Colonic mucosa (tissue), 4 donors: ENCODE measurements around the gene BSPRY. TPM values are rescaled to one million over a fixed set of nuclear protein-coding genes. Genes with fewer than 3 reads are reported as not detected.

ENCODE experiments used
- DNase-seq: peaks from one replicate; pipeline ENCODE4 v3.0.0-alpha.2; 2020
- H3K27ac ChIP-seq: fragments of 200-600 bp; one replicate; pipeline ENCODE4 v1.8.0; 2021
- H3K27me3 ChIP-seq: fragments of 200-600 bp; one replicate; pipeline ENCODE4 v1.8.0; 2021
- H3K36me3 ChIP-seq: fragments of 200-600 bp; one replicate; pipeline ENCODE4 v1.8.0; 2021
- H3K4me1 ChIP-seq: fragments of 200-600 bp; one replicate; pipeline ENCODE4 v1.8.0; 2021; ENCODE audit warnings: mild to moderate bottlenecking
- H3K4me3 ChIP-seq: fragments of 200-600 bp; one replicate; pipeline ENCODE4 v1.8.0; 2021
- H3K9ac ChIP-seq, 2 donors: one replicate each; pipeline ENCODE4 v1.7.0; 2013; ENCODE audit warnings: control low read depth in 2 of 2, low read depth in 2 of 2, low read length in 2 of 2
- H3K9me3 ChIP-seq: fragments of 200-600 bp; one replicate; pipeline ENCODE4 v1.8.0; 2021
- intact Hi-C: fragments of 100-400 bp; cut with DNase I; formaldehyde crosslinking; loops from one replicate; pipeline ENCODE4 v1.14.1; 2022
- total RNA-seq, 2 donors: library from RNA; stranded (reverse); fragmentation: NEBNext Ultra II Directional in 1 of 2; extraction: Animal tissue kit (Norgen Biotek cat#: 25700) in 1 of 2; gene quantifications; one replicate each; pipeline ENCODE4 v1.2.1, GENCODE V29; 2021
- TF ChIP-seq, protein P1 (sequence below): fragments of 200-600 bp; IDR thresholded peaks from one replicate; pipeline ENCODE4 v1.8.0; 2022; ENCODE audit warnings: antibody characterized with exemption, mild to moderate bottlenecking
- donor health status: healthy.
- donor health status: DM: no; HTN: no; CAD: no.
- donor health status: DM: no; HTN: no; CAD: no.

The BSPRY gene
- total RNA-seq, 2 donors from 2014 or later, result 25.6 to 34.2 TPM

GRCh38 chr9:113395000-113395861, 45.9 kb downstream of the BSPRY start:
- Histone ChIP-seq H3K27me3 (no peaks in the 10 kb centered on the region), H3K4me1 (no peaks in the 10 kb centered on the region), H3K4me3 (no peak overlapping the region), H3K27ac (no peak overlapping the region), H3K9me3 (no peaks in the 10 kb centered on the region), H3K9ac (no peak overlapping the region), H3K36me3 (peaks cover 5% of the 10 kb centered on the region)
- no peak for DNase-seq
- intact Hi-C loops, result no loop called here
- TF ChIP-seq, protein P1, sequence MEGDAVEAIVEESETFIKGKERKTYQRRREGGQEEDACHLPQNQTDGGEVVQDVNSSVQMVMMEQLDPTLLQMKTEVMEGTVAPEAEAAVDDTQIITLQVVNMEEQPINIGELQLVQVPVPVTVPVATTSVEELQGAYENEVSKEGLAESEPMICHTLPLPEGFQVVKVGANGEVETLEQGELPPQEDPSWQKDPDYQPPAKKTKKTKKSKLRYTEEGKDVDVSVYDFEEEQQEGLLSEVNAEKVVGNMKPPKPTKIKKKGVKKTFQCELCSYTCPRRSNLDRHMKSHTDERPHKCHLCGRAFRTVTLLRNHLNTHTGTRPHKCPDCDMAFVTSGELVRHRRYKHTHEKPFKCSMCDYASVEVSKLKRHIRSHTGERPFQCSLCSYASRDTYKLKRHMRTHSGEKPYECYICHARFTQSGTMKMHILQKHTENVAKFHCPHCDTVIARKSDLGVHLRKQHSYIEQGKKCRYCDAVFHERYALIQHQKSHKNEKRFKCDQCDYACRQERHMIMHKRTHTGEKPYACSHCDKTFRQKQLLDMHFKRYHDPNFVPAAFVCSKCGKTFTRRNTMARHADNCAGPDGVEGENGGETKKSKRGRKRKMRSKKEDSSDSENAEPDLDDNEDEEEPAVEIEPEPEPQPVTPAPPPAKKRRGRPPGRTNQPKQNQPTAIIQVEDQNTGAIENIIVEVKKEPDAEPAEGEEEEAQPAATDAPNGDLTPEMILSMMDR, result no peak

DNA sequence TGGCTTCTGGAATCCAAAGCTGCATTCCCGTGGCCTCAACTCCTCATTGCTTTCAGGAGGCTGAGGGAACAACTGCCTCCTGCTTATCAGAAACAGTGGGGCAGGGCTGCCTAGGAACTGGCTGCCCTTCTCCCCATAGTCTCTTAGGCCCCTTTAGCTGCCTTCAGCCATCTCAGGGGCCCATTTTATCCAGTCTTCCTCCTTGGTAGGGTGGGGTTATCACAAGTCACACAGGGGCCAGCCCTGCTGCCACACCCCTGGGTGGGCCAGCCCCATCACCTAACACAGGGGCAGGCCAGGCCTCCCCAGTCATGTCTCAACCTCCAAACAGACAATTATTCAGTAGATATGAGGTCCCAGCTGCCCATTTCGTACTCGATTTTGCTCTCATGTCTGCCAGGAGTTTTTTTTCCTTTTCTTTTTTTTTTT, 47.9 kb downstream of the BSPRY start:
- no peak overlapping the region for H3K4me3 ChIP-seq
- no peaks in the 10 kb centered on the region for H3K9me3 ChIP-seq
- H3K27me3 ChIP-seq, result no peaks in the 10 kb centered on the region
- no peaks in the 10 kb centered on the region for H3K36me3 ChIP-seq
- TF ChIP-seq, protein P1, result no peak
- peak; percentile 51 for DNase-seq
- H3K4me1 ChIP-seq, result no peaks in the 10 kb centered on the region
- intact Hi-C loops, result no loop called here
- no peak overlapping the region for H3K27ac ChIP-seq
- H3K9ac ChIP-seq, result peak overlapping the region in 1 of 2 donors; percentile 31

- Histone ChIP-seq H3K9ac (no peak overlapping the region), H3K36me3 (no peaks in the 10 kb centered on the region), H3K4me3 (no peak overlapping the region), H3K9me3 (no peaks in the 10 kb centered on the region), H3K27ac (no peak overlapping the region), H3K27me3 (no peaks in the 10 kb centered on the region), H3K4me1 (no peaks in the 10 kb centered on the region)
- intact Hi-C loops, result no loop called here
- TF ChIP-seq, protein P1, result no peak
- DNase-seq, result no peak
Observed at GRCh38 chr9:113398796-113399195, 49.5 kb downstream of the BSPRY start.

GRCh38 chr9:113399646-113400200, 50.4 kb downstream of the BSPRY start:
- Histone ChIP-seq H3K36me3 (no peaks in the 10 kb centered on the region), H3K27ac (no peak overlapping the region), H3K9me3 (no peaks in the 10 kb centered on the region), H3K27me3 (no peaks in the 10 kb centered on the region), H3K9ac (peak overlapping the region in 1 of 2 donors; percentile 83), H3K4me1 (no peaks in the 10 kb centered on the region), H3K4me3 (no peak overlapping the region)
- no peak for DNase-seq
- intact Hi-C loops, result no loop called here
- TF ChIP-seq, protein P1, result no peak

DNA sequence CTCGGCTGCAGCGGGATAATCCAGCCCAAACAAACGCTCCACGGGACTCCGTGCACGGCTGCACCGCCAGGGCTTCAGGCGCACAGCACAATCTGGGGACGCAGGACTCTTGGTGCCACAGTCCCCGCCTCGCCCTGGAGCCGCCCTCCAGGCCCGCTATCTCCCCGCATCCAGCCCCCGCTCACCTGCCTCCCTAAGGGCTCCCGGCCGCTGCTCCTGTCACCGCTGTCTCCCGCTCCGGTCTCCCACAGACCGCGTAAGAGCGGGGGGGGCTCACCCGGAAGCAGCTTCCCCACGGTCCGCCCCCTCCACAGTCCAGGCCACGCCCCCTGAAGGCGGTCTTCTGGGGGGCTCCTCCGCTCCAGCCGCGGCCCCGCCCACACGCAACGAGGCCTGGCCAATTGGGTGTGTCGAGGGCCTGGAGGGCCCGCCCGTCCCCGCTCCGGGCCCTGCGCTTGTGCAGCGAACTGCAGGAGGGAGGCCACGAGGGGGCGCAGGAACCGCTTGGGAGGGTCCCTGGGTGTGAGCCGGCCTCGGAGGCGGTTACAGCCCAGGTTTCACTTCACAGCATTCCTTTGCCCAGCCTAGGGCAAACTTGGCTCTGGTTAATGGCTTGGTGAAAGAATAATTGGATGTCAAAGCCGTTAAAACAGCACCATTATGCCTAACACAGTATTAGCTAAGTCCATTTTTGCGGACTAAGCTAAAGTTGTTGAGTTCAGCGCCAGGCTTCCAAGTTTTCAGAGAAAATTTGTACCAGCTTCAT, 51.9 kb downstream of the BSPRY start, which contains the start of gene ALAD:
ALAD (minus strand) TSS at position 258 of the 766 bp plus-strand sequence. CDS start 7,725 bp downstream, outside the sequence.
- no peaks in the 10 kb centered on the region for H3K27me3 ChIP-seq
- no peaks in the 10 kb centered on the region for H3K4me1 ChIP-seq
- peak within 1 kb of the TSS; percentile 75 for H3K4me3 ChIP-seq
- peak within 1 kb of the TSS; percentile 73 to 83 for H3K9ac ChIP-seq
- H3K27ac ChIP-seq, result peak within 1 kb of the TSS; percentile 52
- no peaks in the 10 kb centered on the region for H3K36me3 ChIP-seq
- TF ChIP-seq, protein P1, result peak; percentile 92
- intact Hi-C loops, result no loop called here
- peak; percentile 100 for DNase-seq
- H3K9me3 ChIP-seq, result no peaks in the 10 kb centered on the region
